KOPT-K1 (cell line): ENCODE data around the gene LARP4B.

ENCODE experiments used
- H3K27ac ChIP-seq: fragments of 200-600 bp; sonication (generic); 2 replicates; pipeline ENCODE4 v1.5.1; 2016; ENCODE audit warnings: antibody characterized with exemption, mild to moderate bottlenecking, low read depth, low read length; ENCODE audit not compliant: poor library complexity, severe bottlenecking
- H3K36me3 ChIP-seq: fragments of 200-600 bp; sonication (generic); 2 replicates; pipeline ENCODE4 v1.5.1; 2017; ENCODE audit warnings: antibody characterized with exemption, mild to moderate bottlenecking, low read length, moderate library complexity; ENCODE audit not compliant: insufficient read depth
- H3K9me3 ChIP-seq: fragments of 200-600 bp; sonication (generic); 2 replicates; pipeline ENCODE4 v1.5.1; 2017; ENCODE audit warnings: antibody characterized with exemption, low read length, mild to moderate bottlenecking; ENCODE audit not compliant: insufficient read depth, poor library complexity, severe bottlenecking

LARP4B gene

DNA sequence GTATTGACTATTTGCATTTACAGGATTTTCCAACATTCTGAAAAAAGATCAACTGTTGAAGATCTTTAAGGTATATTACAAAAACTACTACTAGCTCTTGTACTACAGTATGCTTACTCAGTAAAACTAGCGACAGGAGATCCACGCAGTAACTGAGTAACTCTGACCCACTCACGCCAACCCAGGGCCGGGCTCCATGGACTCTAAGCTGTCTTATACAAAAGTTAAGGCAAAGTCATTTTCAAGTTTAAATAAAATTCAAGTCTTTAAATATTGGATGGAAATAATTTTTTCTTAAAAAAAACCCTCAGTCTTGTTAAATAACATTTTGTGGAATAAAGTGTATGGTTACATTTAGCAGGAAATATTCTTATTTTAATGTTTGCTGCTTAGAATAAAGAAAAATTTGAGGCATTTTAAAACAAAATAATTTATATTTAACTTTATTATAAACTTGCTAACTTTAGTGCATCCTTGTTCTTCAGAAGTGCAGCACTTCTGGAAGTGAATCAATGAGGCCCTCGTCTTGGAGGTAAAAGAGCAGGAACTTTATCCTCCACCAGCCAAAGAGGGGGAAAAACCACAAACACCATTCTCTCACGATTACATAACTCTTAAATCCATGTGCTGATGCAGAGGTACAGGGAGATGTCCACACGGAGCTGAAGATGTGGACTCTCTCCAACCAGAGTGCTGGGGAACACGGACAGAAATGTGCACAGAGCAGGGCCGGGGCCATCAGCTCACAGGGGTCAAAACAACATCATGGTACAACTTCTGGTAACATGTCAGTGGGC is 119.9 kb downstream of the LARP4B start:
- peaks cover 100% of the 10 kb centered on the region for H3K36me3 ChIP-seq
- H3K9me3 ChIP-seq, result no peaks in the 10 kb centered on the region
- no peak overlapping the region for H3K27ac ChIP-seq

DNA sequence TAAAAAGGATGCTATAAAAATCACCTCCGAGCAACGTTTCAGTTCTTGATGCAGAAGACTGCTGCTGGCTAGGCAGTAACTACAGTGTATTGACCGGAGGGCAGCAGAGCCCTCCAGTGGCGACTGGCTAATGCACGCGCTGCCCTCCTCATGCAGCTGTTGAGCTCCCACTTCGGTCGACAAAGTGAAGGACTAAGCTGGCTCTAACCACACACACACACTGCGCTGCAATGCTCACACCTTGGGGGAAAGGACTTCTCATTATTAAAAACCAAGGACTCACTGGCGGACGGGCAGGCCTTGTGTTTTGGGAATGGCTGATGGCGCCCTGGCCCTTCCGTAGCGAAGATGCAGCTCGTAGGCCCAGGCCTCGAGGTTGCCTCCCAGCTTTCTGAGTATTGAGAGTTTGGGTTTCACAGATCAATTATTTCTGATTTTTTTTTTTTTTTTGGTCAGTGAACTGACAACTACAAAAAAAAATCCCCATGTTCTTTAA is 121.1 kb downstream of the LARP4B start:
- no peaks in the 10 kb centered on the region for H3K9me3 ChIP-seq
- H3K27ac ChIP-seq, result no peak overlapping the region
- peaks cover 100% of the 10 kb centered on the region for H3K36me3 ChIP-seq

DNA sequence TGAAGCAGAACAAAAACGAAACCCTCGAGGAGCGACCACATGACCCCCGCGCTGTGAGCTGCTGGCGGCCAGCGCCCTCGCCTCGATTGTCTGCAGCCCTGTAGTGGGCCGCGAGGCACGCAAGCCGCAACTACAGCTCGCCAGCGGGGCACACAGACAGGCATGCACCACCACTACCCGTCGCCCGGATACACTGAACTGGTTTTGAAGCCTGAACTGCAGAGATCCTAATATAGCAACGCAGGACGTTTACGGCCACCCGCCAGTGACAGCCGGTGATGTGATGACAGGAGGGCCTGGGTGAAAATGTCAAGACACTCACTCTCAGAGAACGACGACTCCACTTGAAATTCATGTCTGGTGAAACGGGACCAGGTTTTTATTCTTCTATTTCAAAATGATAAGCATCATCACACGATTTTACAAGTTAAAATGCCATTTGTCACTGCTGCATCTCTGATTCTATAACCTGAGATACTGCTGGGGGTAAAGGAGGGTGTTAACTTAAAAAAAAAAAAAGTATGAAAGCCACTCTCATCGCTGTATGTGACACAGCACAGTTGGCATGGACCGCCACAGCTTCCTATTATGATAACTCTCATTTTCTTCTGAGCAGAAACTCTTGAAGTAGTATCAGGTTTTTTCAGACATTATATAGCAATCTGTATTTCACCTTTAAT is 121.7 kb downstream of the LARP4B start:
- Histone ChIP-seq H3K36me3 (peaks cover 95% of the 10 kb centered on the region), H3K9me3 (no peaks in the 10 kb centered on the region), H3K27ac (no peak overlapping the region)

DNA sequence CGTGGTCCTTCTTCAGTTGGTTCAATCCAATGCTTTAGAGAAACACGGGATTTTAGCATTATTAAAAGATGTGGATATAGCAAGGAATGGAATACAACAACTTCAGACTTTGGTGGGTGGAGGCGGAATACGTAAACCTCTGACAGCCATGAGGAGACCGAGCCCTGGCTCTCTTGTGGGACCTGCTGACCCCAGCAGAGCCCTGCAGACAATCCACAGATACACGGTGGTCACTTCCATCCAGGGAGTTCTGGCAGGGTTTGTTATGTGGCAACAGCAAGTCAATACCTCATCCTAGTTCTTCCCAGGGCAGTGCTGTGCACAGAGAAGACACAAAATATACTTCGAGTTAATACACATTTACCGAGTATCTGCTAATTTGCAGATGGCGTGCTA is 123.5 kb downstream of the LARP4B start:
- H3K36me3 ChIP-seq, result peaks cover 76% of the 10 kb centered on the region
- H3K27ac ChIP-seq, result no peak overlapping the region
- no peaks in the 10 kb centered on the region for H3K9me3 ChIP-seq

DNA sequence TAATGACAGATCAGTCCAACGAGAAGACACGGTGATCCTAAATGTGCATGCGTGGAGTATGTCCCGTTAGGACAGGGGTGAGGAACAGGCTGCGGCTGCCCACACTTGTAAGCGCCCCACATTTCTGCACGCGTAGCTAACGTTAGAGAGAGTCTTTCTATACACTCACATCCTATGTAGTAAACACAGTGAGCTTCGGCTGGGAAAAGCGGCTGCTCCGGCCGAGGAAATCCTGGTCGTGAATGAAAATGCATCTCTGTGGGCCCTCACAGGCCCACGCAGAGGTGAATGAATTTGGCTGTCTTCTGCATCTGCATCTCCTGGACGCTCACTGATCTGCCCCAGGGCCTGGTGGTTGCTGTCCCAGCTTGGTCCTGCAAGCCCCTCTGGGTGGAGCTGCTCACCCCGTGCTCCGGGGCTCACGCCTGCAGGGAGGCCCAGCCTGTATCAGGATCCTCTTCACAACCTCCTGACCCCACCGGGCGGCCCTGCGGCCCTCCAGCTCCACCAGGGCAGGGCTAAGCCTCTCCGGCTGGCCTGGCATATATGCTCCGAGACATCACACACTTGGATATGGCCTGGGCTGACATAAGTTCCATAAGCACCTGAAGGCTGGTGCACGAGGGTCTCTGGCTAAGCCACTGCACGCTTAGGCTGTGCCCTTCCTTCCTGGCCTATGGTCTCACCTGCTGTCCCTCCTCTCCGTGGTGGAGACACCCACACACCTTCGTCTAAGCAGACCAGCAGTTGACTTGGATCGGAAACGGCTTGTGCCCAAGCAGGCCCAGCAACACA is 124.1 kb downstream of the LARP4B start:
- Histone ChIP-seq H3K27ac (no peak overlapping the region), H3K36me3 (peaks cover 70% of the 10 kb centered on the region)

DNA sequence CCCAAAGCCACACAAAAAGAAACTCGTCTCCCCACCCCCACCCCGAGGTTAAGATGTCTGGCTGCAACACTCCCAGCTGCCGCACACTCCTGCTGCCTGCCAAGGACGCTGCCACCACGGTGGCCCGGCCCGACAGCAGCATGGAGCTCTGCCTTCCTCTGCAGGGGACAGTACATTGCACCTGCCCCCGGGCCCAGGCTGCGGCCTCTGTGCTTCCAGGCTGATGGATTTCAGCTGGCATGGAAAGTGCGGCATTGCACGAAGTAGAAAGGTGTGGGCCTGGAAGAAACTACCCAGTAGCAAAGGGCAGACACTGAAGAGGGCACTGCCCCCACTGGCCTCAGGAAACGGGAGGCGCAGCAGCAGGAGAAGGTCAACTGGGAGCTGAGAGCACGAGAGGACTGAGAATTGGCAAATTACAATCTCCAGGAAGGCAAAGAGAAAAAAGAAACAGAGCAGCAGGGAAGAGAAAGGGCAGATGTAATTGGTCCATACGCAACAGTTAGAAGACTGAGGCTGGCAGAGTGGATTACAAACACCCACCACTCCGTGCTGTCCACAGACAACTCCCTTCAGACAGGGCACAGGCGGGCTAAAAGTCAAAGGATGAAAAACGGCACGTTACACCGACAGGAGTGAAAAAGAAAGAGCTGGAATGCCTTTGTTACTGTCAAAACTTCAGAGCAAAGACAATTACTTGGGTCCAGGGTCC is 124.9 kb downstream of the LARP4B start:
- Histone ChIP-seq H3K36me3 (peaks cover 63% of the 10 kb centered on the region), H3K9me3 (no peaks in the 10 kb centered on the region), H3K27ac (no peak overlapping the region)

More for the DNA sequence above, 124.1 kb downstream of the LARP4B start:
- H3K9me3 ChIP-seq, result no peaks in the 10 kb centered on the region

DNA sequence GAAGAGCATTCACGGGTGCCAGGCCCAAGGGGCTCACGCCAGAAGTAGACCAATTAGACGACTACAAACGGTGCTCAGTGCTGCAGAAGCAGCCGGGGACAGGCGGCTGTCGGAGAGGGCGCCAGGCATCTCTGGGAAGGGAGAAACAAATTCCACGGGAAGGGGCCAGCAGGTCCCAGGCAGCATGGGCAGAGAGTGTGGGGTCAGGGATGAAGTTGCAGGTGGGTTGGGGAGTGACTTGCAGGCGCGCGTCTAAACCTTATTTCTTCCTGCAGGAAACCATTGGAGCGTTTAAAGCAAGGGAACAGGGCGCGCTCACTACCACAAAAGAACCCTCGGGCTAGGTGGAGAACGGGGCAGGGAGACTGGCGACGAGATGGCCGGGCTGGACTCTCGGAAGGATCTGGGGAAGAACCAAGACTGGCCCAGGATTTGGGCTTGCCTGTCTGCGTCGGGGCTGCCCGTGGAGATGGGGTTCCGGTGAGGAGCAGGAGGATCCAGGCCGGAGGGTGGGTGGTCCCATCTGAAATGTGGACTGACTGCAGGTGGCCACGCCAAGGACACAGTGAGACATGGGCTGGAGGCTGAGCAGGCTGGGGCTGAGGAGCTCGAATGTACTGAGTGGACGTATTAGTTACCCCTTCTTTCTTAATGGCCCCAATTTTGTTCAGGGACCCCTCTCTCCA is 125.7 kb downstream of the LARP4B start:
- H3K36me3 ChIP-seq, result peaks cover 54% of the 10 kb centered on the region
- no peaks in the 10 kb centered on the region for H3K9me3 ChIP-seq
- no peak overlapping the region for H3K27ac ChIP-seq

DNA sequence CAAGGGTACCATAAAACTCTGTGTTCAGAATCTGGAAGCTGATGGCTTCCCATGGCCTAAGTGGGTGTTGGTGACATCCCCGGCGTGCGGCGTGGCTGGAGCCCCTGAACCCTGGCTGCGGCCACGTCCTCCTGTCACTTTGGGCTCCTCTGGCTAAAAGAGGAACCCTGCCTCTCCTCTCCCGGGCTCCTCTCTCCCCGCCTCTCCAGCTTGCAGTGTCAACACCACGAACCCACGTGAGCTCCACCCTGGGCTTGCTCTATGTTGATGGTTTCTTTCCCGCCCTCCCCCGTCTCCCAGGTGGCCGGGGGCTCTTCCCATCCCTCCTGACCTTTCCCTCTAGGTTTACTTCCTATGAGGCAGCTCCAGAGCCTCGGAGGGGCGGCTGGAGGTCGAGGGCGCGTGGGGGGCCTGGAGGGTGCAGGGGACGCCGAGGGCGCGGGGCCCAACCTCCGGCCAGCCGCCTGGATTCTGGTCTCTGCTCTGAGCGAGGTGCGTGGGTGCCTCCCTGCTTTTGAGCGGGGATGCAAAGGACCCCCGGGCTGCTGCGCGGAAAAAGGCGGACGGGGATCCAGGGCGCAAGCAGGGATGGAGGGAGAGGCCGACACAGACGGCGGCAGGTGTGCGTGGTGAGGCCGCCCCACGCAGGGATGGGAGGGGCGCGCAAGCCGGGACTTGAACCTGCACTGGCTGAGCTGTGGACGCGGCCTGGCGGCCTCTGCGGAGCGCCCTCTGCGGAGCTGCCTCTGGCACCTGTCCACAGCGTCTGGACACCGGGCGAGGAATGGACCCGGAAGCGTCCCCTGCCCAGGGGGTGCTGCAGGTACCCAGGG is 126.5 kb downstream of the LARP4B start:
- Histone ChIP-seq H3K36me3 (peaks cover 47% of the 10 kb centered on the region), H3K27ac (no peak overlapping the region), H3K9me3 (no peaks in the 10 kb centered on the region)

DNA sequence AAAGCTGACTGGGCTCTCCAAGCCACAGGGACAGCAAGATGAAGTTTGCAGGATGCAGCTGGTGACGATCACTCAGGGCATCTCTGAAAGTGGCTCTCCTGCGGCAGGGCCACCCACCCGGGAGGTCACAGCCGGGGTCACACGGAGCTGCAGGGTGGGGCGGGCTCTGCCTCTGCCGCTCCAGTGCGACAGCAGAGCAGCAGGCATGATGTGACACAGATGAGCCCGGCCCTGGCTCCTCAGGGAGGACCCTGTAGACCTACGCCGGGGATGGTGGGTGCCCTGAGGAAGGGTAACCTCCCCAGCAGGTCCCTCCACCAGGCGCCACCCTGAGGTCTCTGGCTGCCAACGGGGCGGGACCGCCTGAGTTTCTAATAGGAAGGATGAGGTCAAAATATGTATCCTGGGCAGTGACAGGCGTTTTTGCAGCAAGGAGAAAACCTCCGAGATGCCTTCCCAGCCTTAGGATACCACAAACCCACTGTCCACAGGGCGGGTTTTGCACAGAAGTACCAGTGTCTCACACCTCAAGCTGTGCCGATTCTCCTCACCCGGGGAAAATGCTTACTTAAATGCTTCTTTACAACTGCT is 127.2 kb downstream of the LARP4B start:
- Histone ChIP-seq H3K9me3 (peaks cover 4% of the 10 kb centered on the region), H3K27ac (no peak overlapping the region), H3K36me3 (peaks cover 40% of the 10 kb centered on the region)

DNA sequence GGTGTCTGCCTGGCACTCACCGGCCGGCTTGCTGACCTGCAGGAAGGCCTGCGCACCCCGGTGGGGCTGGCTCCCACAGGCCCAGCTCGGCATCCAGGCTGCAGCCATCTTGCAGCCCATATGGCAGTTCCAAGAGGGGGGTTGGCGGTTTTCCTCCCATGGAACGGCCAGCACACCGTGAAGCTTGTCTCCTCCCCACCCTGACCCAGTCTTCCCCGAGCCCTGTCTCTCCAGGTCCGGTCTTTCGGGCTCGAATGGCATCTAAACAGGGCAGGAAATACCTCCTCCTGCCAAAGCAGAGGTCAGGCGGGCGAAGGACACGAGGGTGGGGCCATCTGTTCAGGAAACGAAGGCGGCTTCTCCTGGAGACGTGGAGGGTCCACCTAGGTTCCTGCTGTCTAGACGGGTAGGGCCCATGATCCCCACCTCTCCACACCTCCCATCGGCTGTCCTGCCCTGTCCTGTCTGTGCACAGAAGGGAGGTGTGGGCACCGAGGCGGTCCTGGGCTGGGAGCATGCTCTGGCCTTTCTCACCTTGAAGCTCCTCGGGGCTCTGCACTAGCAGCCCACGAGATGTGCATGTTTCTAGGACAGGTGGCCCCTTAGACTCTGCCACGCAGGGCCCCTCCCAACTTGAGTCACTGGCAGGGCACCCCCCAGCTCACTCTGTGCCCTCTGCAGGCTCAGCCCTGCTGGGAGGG is 128.3 kb downstream of the LARP4B start:
- Histone ChIP-seq H3K36me3 (peaks cover 29% of the 10 kb centered on the region), H3K9me3 (peaks cover 15% of the 10 kb centered on the region), H3K27ac (no peak overlapping the region)

DNA sequence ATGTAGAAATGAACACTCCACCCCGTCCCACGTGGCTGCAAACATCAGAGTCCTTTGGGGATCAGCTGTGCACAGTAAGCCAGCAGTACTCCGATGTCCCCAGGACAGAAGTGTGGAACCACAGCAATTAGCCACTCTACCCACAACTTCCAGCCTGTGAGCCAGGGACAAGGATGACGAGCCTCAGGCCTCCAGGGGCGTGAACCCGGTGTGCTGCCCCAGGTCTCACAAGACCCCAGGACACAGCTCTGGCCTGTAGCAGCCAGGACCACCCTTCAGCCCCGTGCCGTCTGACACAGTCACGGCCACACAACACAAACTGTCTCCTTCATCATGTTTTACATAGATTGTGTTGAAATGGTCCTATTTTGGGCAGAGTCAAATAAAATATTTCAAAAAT is 129.0 kb downstream of the LARP4B start:
- Histone ChIP-seq H3K9me3 (peaks cover 22% of the 10 kb centered on the region), H3K36me3 (peaks cover 22% of the 10 kb centered on the region), H3K27ac (no peak overlapping the region)

DNA sequence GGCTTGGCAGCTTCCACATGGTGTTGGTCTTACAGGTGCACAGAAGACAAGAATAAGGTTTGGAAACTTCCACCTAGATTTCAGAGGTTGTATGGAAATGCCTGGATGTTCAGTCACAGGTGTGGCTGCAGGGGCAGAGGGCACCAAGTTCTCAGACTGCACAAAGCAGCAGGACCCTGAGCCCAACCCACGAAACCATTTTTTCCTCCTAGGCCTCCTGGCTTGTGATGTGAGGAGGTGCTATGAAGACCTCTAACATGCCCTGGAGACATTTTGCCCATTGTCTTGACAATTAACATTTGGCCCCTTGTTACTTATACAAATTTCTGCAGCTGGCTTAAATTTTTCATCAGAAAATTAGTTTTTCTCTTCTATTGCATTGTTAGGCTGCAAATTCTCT is 134.3 kb downstream of the LARP4B start:
- no peak overlapping the region for H3K27ac ChIP-seq
- H3K9me3 ChIP-seq, result peaks cover 45% of the 10 kb centered on the region
- H3K36me3 ChIP-seq, result no peaks in the 10 kb centered on the region; the same call in 1 of the 2 replicates

DNA sequence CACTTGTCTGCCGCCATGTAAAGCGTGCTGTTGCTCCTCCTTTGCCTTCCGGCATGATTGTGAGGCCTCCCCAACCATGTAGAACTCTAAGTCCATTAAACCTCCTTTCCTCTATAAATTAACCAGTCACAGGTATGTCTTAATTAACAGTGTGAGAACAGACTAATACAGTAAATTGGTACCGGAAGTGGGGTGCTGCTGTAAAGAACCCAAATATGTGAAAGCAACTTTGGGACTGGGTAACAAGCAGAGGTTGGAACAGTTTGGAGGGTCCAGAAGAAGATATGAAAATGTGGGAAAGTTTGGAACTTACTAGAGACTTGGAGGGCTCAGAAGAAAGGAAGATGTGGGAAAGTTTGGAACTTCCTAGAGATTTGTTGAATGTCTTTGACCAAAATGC is 135.3 kb downstream of the LARP4B start:
- no peaks in the 10 kb centered on the region; the same call in 1 of the 2 replicates for H3K36me3 ChIP-seq
- peaks cover 45% of the 10 kb centered on the region for H3K9me3 ChIP-seq

More for the DNA sequence above, 135.3 kb downstream of the LARP4B start:
- H3K27ac ChIP-seq, result no peak overlapping the region
